Measurements from ENCODE around the gene NBAS. TPM values are rescaled to one million over a fixed set of nuclear protein-coding genes. Genes with fewer than 3 reads are reported as not detected.

NBAS gene
- total RNA-seq, 1 donor from 2014 or later = 29.7 TPM

DNA sequence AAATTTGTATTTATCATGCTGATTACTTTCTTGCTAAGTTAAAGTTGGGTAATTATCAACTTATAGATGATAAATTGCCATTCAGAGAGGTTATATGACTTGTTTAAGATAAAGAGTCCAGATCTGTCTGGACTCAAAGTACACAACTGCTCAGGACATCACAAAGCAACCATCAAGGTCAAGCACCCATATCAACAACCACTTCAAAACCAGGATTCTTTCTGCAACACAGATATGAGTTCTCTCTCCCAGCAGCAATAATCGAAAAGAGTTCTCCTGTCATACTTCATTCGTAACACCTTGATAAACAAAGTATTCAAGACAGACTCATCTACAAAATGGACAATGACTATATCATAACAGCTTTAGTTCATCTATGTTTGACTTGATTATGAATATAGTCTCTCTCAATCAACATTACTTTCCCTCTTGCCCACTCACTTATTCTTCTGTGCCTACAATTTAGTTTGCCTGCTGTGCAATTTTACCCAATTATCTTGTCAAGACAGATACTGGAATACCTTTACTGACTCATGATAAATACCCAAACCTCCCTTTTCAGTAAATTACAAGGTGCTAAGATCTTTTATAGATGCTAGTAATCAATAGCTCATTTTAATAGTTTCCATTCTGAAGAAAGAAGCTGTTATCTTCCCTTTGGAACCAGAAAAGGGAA is 281.8 kb downstream of the NBAS start:
- no peaks in the 10 kb centered on the region for H3K9me3 ChIP-seq
- no peaks in the 10 kb centered on the region for H3K27me3 ChIP-seq
- H3K27ac ChIP-seq = no peak overlapping the region
- intact Hi-C loops (cut with DNase I) = no loop called here
- H3K4me1 ChIP-seq = no peaks in the 10 kb centered on the region
- no peak for DNase-seq (ENCODE audit: extremely low spot score in 2 of 2)
- TF ChIP-seq POLR2A (IDR thresholded peaks at IDR 0.05) = no peak
- TF ChIP-seq, protein P1, sequence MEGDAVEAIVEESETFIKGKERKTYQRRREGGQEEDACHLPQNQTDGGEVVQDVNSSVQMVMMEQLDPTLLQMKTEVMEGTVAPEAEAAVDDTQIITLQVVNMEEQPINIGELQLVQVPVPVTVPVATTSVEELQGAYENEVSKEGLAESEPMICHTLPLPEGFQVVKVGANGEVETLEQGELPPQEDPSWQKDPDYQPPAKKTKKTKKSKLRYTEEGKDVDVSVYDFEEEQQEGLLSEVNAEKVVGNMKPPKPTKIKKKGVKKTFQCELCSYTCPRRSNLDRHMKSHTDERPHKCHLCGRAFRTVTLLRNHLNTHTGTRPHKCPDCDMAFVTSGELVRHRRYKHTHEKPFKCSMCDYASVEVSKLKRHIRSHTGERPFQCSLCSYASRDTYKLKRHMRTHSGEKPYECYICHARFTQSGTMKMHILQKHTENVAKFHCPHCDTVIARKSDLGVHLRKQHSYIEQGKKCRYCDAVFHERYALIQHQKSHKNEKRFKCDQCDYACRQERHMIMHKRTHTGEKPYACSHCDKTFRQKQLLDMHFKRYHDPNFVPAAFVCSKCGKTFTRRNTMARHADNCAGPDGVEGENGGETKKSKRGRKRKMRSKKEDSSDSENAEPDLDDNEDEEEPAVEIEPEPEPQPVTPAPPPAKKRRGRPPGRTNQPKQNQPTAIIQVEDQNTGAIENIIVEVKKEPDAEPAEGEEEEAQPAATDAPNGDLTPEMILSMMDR (IDR thresholded peaks at IDR 0.05) = no peak
- no peak for TF ChIP-seq POLR2AphosphoS5 (IDR thresholded peaks at IDR 0.05; ENCODE audit: insufficient read depth in 1 of 2, low read depth in 1 of 2)
- H3K4me3 ChIP-seq = no peak overlapping the region
- peaks cover 0 to 17% of the 10 kb centered on the region in 2 donors for H3K36me3 ChIP-seq

DNA sequence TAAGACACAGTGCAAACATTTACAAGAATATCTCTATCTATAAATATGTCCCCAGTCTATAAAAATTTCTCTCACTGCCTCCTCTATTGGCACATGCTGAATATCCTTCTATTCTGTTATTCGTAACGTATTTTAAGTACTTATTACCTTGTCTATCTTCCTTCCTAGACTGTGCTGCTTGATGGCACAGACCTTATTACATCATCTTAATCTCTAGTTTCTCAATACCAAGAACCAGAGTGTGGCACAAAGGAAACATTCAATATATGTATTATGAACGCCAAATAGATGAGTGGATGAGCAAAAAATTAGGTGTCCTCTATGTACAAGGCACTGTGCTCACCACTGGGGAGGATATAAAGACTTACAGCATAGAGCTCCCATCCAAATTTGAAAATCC is 282.8 kb downstream of the NBAS start:
- TF ChIP-seq POLR2A (IDR thresholded peaks at IDR 0.05) (no peak), POLR2AphosphoS5 (IDR thresholded peaks at IDR 0.05; ENCODE audit: insufficient read depth in 1 of 2, low read depth in 1 of 2) (no peak)
- TF ChIP-seq, protein P1 (IDR thresholded peaks at IDR 0.05) = no peak
- peaks cover 0 to 17% of the 10 kb centered on the region in 2 donors for H3K36me3 ChIP-seq
- no peaks in the 10 kb centered on the region for H3K27me3 ChIP-seq
- DNase-seq (ENCODE audit: extremely low spot score in 2 of 2) = no peak
- no peak overlapping the region for H3K27ac ChIP-seq
- H3K9me3 ChIP-seq = no peaks in the 10 kb centered on the region
- intact Hi-C loops (cut with DNase I) = no loop called here
- H3K4me1 ChIP-seq = no peaks in the 10 kb centered on the region
- H3K4me3 ChIP-seq = no peak overlapping the region

DNA sequence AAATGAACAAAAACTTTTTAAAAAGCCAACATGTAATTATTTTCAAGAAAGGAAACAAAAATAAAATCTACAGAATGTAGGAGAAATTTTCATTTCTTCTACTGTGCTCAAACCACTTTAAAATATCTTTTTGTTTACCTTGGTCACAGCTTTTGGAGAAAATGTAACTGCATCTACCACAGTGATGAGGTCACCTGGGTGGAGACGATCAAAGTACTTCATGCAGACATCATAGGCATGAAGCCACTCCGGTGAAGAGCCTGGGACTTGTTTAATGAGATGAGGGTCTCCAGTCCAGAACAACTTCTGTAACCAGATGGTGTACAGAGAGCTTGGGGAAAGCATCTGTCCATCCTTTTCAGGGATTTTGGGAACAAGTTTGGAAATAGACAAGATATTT is 285.8 kb downstream of the NBAS start:
- no peaks in the 10 kb centered on the region for H3K9me3 ChIP-seq
- H3K4me1 ChIP-seq = no peaks in the 10 kb centered on the region
- H3K36me3 ChIP-seq = peaks cover 0 to 17% of the 10 kb centered on the region in 2 donors
- no peaks in the 10 kb centered on the region for H3K27me3 ChIP-seq
- DNase-seq (ENCODE audit: extremely low spot score in 2 of 2) = no peak
- intact Hi-C loops (cut with DNase I) = no loop called here
- TF ChIP-seq POLR2AphosphoS5 (IDR thresholded peaks at IDR 0.05; ENCODE audit: insufficient read depth in 1 of 2, low read depth in 1 of 2) (no peak), POLR2A (IDR thresholded peaks at IDR 0.05) (no peak)
- TF ChIP-seq, protein P1 (IDR thresholded peaks at IDR 0.05) = no peak
- H3K4me3 ChIP-seq = no peak overlapping the region
- no peak overlapping the region for H3K27ac ChIP-seq

DNA sequence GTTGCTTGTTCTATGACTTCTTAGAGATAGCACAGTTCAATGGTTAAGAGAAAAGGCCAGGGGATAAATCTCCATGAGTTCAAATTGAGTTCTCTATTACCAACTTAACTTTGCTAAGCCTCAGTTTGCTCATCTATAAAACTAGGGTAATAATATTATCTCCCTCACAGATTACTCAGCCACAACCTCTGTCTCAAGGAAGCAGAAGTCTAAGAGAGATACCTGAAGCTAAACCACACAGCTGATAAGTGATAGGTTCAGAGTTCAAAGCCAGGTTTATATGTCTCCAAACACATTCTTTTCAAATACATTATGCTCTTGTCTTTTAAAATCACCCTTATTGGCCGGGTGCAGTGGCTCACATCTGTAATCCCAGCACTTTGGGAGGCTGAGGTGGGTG is 287.7 kb downstream of the NBAS start:
- TF ChIP-seq POLR2A (IDR thresholded peaks at IDR 0.05) = no peak
- TF ChIP-seq, protein P1 (IDR thresholded peaks at IDR 0.05) = no peak
- TF ChIP-seq POLR2AphosphoS5 (IDR thresholded peaks at IDR 0.05; ENCODE audit: insufficient read depth in 1 of 2, low read depth in 1 of 2) = no peak
- Histone ChIP-seq H3K27ac (no peak overlapping the region), H3K36me3 (peaks cover 0 to 17% of the 10 kb centered on the region in 2 donors), H3K4me3 (no peak overlapping the region), H3K27me3 (no peaks in the 10 kb centered on the region), H3K4me1 (no peaks in the 10 kb centered on the region), H3K9me3 (no peaks in the 10 kb centered on the region)
- DNase-seq (ENCODE audit: extremely low spot score in 2 of 2) = no peak
- intact Hi-C loops (cut with DNase I) = no loop called here

DNA sequence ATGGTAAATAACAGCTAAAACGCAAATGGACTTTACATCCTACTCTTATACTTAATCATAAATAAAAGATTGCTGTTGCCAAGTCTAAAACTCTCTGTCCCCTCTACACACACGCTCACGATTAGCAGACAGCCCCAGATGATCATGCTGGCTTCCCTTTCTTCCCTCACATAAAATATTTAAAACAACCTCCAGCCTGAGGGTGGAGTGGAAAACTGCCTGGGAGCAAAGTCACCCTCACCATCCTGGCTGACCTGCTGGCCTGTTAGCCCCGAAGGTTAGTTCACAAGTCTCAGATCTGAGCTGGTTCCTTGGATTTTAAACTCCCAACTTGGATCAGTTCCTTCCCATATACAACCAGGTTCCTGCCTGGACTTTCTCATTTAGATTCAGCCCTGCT is 288.2 kb downstream of the NBAS start:
- Histone ChIP-seq H3K27ac (no peak overlapping the region), H3K9me3 (no peaks in the 10 kb centered on the region), H3K4me1 (no peaks in the 10 kb centered on the region), H3K27me3 (no peaks in the 10 kb centered on the region), H3K36me3 (peaks cover 0 to 17% of the 10 kb centered on the region in 2 donors), H3K4me3 (no peak overlapping the region)
- TF ChIP-seq POLR2A (IDR thresholded peaks at IDR 0.05) = no peak
- no peak for TF ChIP-seq POLR2AphosphoS5 (IDR thresholded peaks at IDR 0.05; ENCODE audit: insufficient read depth in 1 of 2, low read depth in 1 of 2)
- TF ChIP-seq, protein P1 (IDR thresholded peaks at IDR 0.05) = no peak
- intact Hi-C loops (cut with DNase I) = no loop called here
- no peak for DNase-seq (ENCODE audit: extremely low spot score in 2 of 2)
